HuH-7.5 (cell line): ENCODE results near the gene PPP2R2B.

Experiments
- DNase-seq: peaks from one replicate; pipeline ENCODE4 v3.0.0; 2011; ENCODE audit warnings: low spot score

The PPP2R2B gene

DNA sequence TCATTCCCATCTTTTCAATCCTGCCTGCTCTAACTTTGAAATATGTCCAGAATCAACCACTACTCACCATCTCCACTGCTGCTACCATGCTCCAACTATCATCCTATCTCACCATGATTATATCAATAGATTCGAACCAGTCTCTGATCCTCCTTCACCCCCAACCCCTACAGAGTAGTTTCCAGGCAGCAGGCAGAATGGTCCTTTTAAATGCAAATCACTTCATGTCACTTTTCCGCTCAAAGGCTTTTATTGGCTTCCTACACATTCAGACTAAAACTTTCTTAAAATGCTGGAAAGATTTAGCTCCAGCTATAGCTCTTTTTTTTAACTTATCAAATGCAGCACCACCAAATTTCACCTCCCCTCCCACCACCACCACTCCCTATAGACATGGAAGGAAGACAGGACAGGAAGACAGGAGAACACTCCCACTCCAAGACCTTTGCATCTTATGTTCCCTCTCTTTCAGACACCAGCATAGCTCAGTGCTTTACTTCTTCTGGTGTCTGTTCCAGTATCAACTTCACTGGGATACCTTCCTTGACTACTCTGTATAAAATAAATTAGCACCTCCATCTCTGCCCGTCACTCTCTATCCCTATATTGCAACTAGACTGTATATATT lies 9.9 kb upstream of the PPP2R2B start:
- no peak for DNase-seq

GRCh38 chr5:146884066-146884626 lies 5.6 kb upstream of the PPP2R2B start:
- DNase-seq = no peak

- no peak for DNase-seq
These were observed 5.0 kb upstream of the PPP2R2B start for GRCh38 chr5:146883511-146883910.

DNA sequence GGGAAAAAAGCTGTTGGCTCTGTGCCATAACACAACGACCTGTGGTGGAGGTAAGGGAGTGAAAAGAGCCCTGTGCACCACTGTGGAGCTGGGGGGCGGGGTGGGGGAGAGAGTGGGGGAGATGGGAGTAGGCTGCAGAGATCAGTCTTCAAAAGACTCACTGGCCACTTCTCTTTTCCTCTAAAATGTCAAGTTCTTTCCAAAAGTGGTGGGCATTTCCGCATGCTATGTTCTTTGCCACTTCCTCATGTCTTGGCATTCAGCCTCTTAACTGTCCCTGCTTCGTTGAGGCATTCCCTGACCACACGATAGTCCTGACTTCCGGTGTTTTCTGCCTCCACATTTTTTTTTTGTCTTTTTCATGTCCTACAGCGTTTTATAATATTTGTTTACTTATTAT lies 2.4 kb upstream of the PPP2R2B start:
- no peak for DNase-seq

- DNase-seq = peak; percentile 22
These were observed 628 bp downstream of the PPP2R2B start for GRCh38 chr5:146877783-146878475.

- no peak for DNase-seq
These were observed 1.3 kb downstream of the PPP2R2B start for GRCh38 chr5:146877178-146877681.

GRCh38 chr5:146873186-146873917 lies 5.2 kb downstream of the PPP2R2B start:
- no peak for DNase-seq

DNA sequence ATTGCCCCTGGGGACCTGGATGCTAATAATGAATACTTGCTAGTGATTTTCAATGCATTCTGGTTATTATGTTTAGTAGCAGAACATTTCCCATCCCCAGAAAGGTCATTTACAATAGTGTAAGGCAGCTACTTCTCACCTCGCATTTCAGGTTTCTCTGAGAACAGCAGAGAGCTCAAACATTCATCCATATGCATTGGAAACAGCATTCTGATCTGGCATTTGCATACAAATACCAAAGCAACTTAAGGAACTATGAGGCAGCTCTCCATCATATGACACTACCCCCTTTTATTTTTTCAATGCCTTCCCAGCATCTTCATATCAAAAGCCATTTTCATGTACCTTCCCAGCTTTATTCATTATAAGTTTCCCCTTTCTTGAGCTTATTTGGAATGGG lies 6.4 kb downstream of the PPP2R2B start:
- DNase-seq = no peak

GRCh38 chr5:146867996-146868708 lies 10.4 kb downstream of the PPP2R2B start:
- DNase-seq = no peak

DNA sequence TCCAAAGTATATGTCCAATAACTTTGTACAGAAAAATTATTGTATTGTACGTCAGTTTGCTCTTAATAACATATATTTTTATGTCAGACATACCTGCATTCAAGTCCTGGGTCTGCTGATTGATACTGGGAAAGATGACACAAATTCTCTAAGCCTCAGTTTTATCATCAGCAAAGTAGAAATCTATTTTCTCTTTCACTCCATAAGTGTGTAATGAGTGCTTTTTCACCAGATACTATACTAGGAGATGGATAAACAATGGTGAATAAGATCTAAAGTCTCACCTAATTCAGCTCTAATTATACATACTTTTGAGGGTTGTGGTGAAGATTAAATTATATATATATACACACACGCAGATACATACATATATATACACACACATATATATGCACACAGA lies 12.3 kb downstream of the PPP2R2B start:
- DNase-seq = no peak

GRCh38 chr5:146862641-146863040 lies 15.9 kb downstream of the PPP2R2B start:
- DNase-seq = no peak

GRCh38 chr5:146860213-146860893 lies 18.2 kb downstream of the PPP2R2B start:
- DNase-seq = no peak

GRCh38 chr5:146852089-146852488 lies 26.5 kb downstream of the PPP2R2B start:
- DNase-seq = no peak

- DNase-seq = no peak
These were observed 27.4 kb downstream of the PPP2R2B start for GRCh38 chr5:146851133-146851532.

DNA sequence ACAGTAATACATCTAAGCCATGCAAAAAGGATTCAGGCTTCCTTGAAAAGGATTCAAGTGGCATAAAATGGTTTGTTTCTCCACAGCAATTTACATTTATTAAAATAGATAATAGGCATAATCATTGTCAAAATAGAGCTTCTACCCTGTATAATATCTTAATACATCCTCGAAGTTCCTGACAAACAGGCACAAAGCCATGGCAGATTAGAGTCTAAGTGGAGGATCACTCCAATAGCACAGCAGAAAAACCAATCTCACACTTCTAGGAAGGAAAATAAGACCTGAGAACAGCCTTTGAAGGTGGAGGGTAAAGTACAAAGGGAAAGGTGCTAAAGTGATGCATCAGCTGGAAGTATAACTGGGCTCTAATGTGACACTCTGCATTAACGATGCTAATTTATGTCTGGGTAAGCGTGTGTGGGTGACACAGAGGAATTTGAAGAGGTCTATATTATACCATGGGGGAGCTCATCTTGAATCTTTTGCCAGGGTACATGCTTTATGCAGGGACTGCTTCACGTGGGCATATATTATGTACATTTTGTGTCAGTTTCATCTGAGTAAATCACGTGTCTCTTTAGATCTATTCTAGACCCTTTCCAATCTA lies 28.8 kb downstream of the PPP2R2B start:
- no peak for DNase-seq

DNA sequence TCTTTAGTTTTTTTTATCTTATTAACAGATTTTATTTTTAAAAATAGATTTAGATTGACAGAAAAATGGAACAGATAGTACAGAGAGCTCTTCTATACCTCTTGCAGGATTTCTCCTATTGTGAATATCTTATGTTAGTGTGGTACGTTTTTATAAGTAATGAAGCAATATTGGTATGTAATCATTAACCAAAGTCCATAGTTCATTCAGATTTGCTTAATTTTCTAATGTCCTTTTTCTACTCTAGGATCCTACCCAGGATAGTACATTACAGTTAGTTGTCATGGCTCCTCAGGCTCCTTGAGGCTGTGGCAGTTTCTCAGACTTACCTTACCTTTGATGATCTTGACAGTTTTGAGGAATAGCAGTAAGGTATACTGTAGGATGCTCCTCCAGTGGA lies 30.4 kb downstream of the PPP2R2B start:
- no peak for DNase-seq

GRCh38 chr5:146840016-146840415 lies 38.5 kb downstream of the PPP2R2B start:
- no peak for DNase-seq

GRCh38 chr5:146836226-146836842 lies 42.2 kb downstream of the PPP2R2B start:
- DNase-seq = no peak

GRCh38 chr5:146832985-146833732 lies 45.4 kb downstream of the PPP2R2B start:
- no peak for DNase-seq

DNA sequence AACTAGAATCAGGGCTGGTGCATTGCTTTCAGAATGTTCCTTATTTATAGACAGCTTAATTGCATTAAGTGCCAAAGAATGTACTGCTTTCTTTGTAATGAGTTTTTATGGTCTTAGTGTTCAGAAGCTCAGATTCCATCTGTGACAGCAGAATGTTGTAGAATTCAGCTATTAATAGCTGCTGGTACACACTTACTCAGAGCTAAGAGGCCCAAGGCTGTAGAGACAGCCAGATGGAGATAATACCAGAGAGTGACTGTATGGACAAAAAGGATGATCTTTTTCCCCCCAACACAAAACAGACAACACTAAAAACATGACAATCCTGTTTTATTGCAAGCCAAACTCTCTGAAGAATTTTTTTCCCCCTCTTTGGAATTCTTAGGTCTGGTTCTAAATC lies 50.2 kb downstream of the PPP2R2B start:
- no peak for DNase-seq
